Measurements from ENCODE around the gene EBLN1. TPM values are rescaled to one million over a fixed set of nuclear protein-coding genes. Genes with fewer than 3 reads are reported as not detected.

The EBLN1 gene
- total and polyA plus RNA-seq, 2 of the 8 experiments (the other 6 are each of a cell fraction or from before 2014, with no cell fraction given), result not detected

Other genes starting within 250 kb of the EBLN1 start
- 14.8 and 15.6 TPM in 2 replicates for gene DNAJC1, start 214.3 kb downstream of the EBLN1 start, total RNA-seq (2021; fragmentation: NEBNext Ultra II Directional; extraction: Animal tissue kit (Norgen Biotek cat#: 25700))
- 6.8 and 8.3 TPM in 2 replicates for gene DNAJC1, start 214.3 kb downstream of the EBLN1 start, polyA plus RNA-seq (2011; rRNA removed)
- 2.3 and 2.7 TPM in 2 replicates for gene COMMD3, start 98.4 kb upstream of the EBLN1 start, total RNA-seq (2021; fragmentation: NEBNext Ultra II Directional; extraction: Animal tissue kit (Norgen Biotek cat#: 25700))
- 0.94 and 2.7 TPM in 2 replicates for gene COMMD3, start 98.4 kb upstream of the EBLN1 start, polyA plus RNA-seq (2011; rRNA removed)
- gene BMI1, start 103.1 kb upstream of the EBLN1 start, total RNA-seq (2021; fragmentation: NEBNext Ultra II Directional; extraction: Animal tissue kit (Norgen Biotek cat#: 25700)), result 7.0 and 10.7 TPM in 2 replicates
- 2.8 and 2.9 TPM in 2 replicates for gene BMI1, start 103.1 kb upstream of the EBLN1 start, polyA plus RNA-seq (2011; rRNA removed)
- gene SPAG6, start 127.5 kb upstream of the EBLN1 start, total RNA-seq (2021; fragmentation: NEBNext Ultra II Directional; extraction: Animal tissue kit (Norgen Biotek cat#: 25700)), result 0.34 TPM in 1 of 2 replicates, not detected in the other
- 0.14 TPM in 2 replicates for gene SPAG6, start 127.5 kb upstream of the EBLN1 start, polyA plus RNA-seq (2011; rRNA removed)

Data from H1 (cell line).